Measurements from ENCODE around the gene PSMC3.

PSMC3 gene

GRCh38 chr11:47392546-47393162 lies 33.6 kb downstream of the PSMC3 start:
- Histone ChIP-seq H4K20me1 (ENCODE audit: control insufficient read depth, insufficient read depth, low read depth, low read length) (no peaks in the 10 kb centered on the region), H3K4me2 (ENCODE audit: low read length) (peak overlapping the region; percentile 90; the same call in 1 of the 2 replicates), H3K9me2 (replicated peaks; ENCODE audit: control insufficient read depth, low read length) (no peaks in the 10 kb centered on the region), H3K4me1 (ENCODE audit: control insufficient read depth, low read length) (peaks cover 67% of the 10 kb centered on the region), H3K4me3 (ENCODE audit: low read length) (no peak overlapping the region), H3K27ac (ENCODE audit: low read depth, low read length) (no peak overlapping the region; the same call in 1 of the 2 replicates), H3K79me2 (ENCODE audit: control insufficient read depth, low read length) (no peaks in the 10 kb centered on the region), H3F3A (ENCODE audit: control insufficient read depth, insufficient read depth) (no peaks in the 10 kb centered on the region), H3K9me3 (ENCODE audit: control insufficient read depth, insufficient read depth, low read length) (no peaks in the 10 kb centered on the region), H3K27me3 (ENCODE audit: control insufficient read depth, low read length) (no peaks in the 10 kb centered on the region), H3K36me3 (ENCODE audit: control insufficient read depth, low read length) (no peaks in the 10 kb centered on the region)
- TF ChIP-seq, protein P1, sequence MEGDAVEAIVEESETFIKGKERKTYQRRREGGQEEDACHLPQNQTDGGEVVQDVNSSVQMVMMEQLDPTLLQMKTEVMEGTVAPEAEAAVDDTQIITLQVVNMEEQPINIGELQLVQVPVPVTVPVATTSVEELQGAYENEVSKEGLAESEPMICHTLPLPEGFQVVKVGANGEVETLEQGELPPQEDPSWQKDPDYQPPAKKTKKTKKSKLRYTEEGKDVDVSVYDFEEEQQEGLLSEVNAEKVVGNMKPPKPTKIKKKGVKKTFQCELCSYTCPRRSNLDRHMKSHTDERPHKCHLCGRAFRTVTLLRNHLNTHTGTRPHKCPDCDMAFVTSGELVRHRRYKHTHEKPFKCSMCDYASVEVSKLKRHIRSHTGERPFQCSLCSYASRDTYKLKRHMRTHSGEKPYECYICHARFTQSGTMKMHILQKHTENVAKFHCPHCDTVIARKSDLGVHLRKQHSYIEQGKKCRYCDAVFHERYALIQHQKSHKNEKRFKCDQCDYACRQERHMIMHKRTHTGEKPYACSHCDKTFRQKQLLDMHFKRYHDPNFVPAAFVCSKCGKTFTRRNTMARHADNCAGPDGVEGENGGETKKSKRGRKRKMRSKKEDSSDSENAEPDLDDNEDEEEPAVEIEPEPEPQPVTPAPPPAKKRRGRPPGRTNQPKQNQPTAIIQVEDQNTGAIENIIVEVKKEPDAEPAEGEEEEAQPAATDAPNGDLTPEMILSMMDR (IDR thresholded peaks at IDR 0.05; ENCODE audit: low read depth, low read length, poor library complexity, severe bottlenecking), result no peak
- TF ChIP-seq EZH2phosphoT487 (IDR thresholded peaks at IDR 0.05; ENCODE audit: borderline replicate concordance, low read length), result no peak

GRCh38 chr11:47391711-47392432 lies 34.4 kb downstream of the PSMC3 start:
- H3K4me2 ChIP-seq (ENCODE audit: low read length), result no peak overlapping the region
- H3K9me2 ChIP-seq (replicated peaks; ENCODE audit: control insufficient read depth, low read length), result no peaks in the 10 kb centered on the region
- H3K79me2 ChIP-seq (ENCODE audit: control insufficient read depth, low read length), result no peaks in the 10 kb centered on the region
- no peak overlapping the region for H3K27ac ChIP-seq (ENCODE audit: low read depth, low read length)
- H3K36me3 ChIP-seq (ENCODE audit: control insufficient read depth, low read length), result no peaks in the 10 kb centered on the region
- H3F3A ChIP-seq (ENCODE audit: control insufficient read depth, insufficient read depth), result no peaks in the 10 kb centered on the region
- no peaks in the 10 kb centered on the region for H4K20me1 ChIP-seq (ENCODE audit: control insufficient read depth, insufficient read depth, low read depth, low read length)
- TF ChIP-seq, protein P1 (IDR thresholded peaks at IDR 0.05; ENCODE audit: low read depth, low read length, poor library complexity, severe bottlenecking), result no peak
- TF ChIP-seq EZH2phosphoT487 (IDR thresholded peaks at IDR 0.05; ENCODE audit: borderline replicate concordance, low read length), result no peak
- H3K4me1 ChIP-seq (ENCODE audit: control insufficient read depth, low read length), result peaks cover 62% of the 10 kb centered on the region
- H3K4me3 ChIP-seq (ENCODE audit: low read length), result no peak overlapping the region
- no peaks in the 10 kb centered on the region for H3K27me3 ChIP-seq (ENCODE audit: control insufficient read depth, low read length)
- H3K9me3 ChIP-seq (ENCODE audit: control insufficient read depth, insufficient read depth, low read length), result no peaks in the 10 kb centered on the region

DNA sequence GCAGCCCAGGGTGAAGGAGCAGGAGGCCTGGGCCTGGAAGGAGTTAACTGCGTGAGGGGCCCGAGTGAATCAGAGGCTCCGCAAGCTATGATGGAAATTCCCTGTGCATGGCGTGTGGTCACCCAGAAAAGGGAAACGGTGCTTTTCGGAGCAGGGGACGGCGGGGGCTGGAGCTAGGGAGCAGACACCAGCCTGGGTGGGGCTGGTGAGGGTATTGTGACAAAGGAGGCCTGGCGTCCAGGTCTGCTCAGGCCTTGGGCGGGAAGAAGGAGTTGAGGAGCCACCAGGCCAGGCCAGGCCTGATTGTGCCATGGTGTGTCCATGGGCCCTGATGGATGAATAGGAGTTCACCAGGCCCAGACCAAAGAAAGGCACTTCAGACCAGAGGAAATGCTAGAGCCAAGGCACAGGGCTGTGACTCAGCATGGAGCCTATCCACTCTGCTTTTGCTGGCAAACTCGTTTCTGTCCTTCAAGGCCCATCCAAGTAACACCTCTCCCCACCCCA lies 35.1 kb downstream of the PSMC3 start:
- Histone ChIP-seq H3K79me2 (ENCODE audit: control insufficient read depth, low read length) (no peaks in the 10 kb centered on the region), H3K9me2 (replicated peaks; ENCODE audit: control insufficient read depth, low read length) (no peaks in the 10 kb centered on the region), H3F3A (ENCODE audit: control insufficient read depth, insufficient read depth) (no peaks in the 10 kb centered on the region), H3K4me3 (ENCODE audit: low read length) (no peak overlapping the region), H4K20me1 (ENCODE audit: control insufficient read depth, insufficient read depth, low read depth, low read length) (no peaks in the 10 kb centered on the region), H3K4me1 (ENCODE audit: control insufficient read depth, low read length) (peaks cover 58% of the 10 kb centered on the region), H3K4me2 (ENCODE audit: low read length) (no peak overlapping the region), H3K27me3 (ENCODE audit: control insufficient read depth, low read length) (no peaks in the 10 kb centered on the region), H3K36me3 (ENCODE audit: control insufficient read depth, low read length) (no peaks in the 10 kb centered on the region), H3K27ac (ENCODE audit: low read depth, low read length) (no peak overlapping the region), H3K9me3 (ENCODE audit: control insufficient read depth, insufficient read depth, low read length) (no peaks in the 10 kb centered on the region)
- TF ChIP-seq EZH2phosphoT487 (IDR thresholded peaks at IDR 0.05; ENCODE audit: borderline replicate concordance, low read length), result no peak
- TF ChIP-seq, protein P1 (IDR thresholded peaks at IDR 0.05; ENCODE audit: low read depth, low read length, poor library complexity, severe bottlenecking), result no peak
